A673 (cell line): ENCODE measurements around the gene CHAD. TPM values are rescaled to one million over a fixed set of nuclear protein-coding genes. Genes with fewer than 3 reads are reported as not detected.

ENCODE experiments used
- BruUV-seq: library from RNA; stranded (reverse); fragments of 400-500 nt; replicated peaks from 2 replicates; lab custom pipeline; 2021; lab: Mats Ljungman, UMichigan
- CTCF ChIA-PET: fragments of 300-600 bp; sonication (Branson Sonifier 250); formaldehyde crosslinking; loops from one replicate; lab custom pipeline; 2022; ENCODE audit warnings: antibody characterized with exemption; lab: Charles Lee
- POLR2A ChIA-PET: fragments of 300-600 bp; sonication (Branson Sonifier 250); formaldehyde crosslinking; loops from one replicate; lab custom pipeline; 2022; ENCODE audit warnings: antibody characterized with exemption; ENCODE audit not compliant: low non-redundant PET; lab: Charles Lee
- DNase-seq: peaks from one replicate; pipeline ENCODE4 v3.0.0-alpha.2; 2015; ENCODE audit warnings: low spot score
- H3K27ac ChIP-seq: fragments of 200-600 bp; sonication (generic); 2 replicates; pipeline ENCODE4 v1.5.1; 2016; ENCODE audit warnings: mixed run types, low read depth, mild to moderate bottlenecking, mixed read lengths, antibody characterized with exemption, low read length; ENCODE audit not compliant: poor library complexity, severe bottlenecking
- H3K27me3 ChIP-seq: fragments of 200-600 bp; sonication (generic); replicated peaks from 2 replicates; pipeline ENCODE4 v1.6.1; 2017; ENCODE audit warnings: mixed run types, low read depth, mild to moderate bottlenecking, mixed read lengths, antibody characterized with exemption, low read length; ENCODE audit not compliant: insufficient read depth, poor library complexity
- H3K36me3 ChIP-seq: fragments of 200-600 bp; sonication (generic); 2 replicates; pipeline ENCODE4 v1.6.1; 2016; ENCODE audit warnings: mixed run types, mild to moderate bottlenecking, mixed read lengths, antibody characterized with exemption, low read length; ENCODE audit not compliant: insufficient read depth, poor library complexity, severe bottlenecking
- H3K4me1 ChIP-seq: fragments of 200-600 bp; sonication (generic); 2 replicates; pipeline ENCODE4 v1.6.1; 2017; ENCODE audit warnings: mixed run types, mild to moderate bottlenecking, mixed read lengths, antibody characterized with exemption, low read length; ENCODE audit not compliant: insufficient read depth, poor library complexity, severe bottlenecking
- H3K4me3 ChIP-seq: fragments of 200-600 bp; sonication (generic); 2 replicates; pipeline ENCODE4 v1.5.1; 2016; ENCODE audit warnings: low read depth, mixed run types, mild to moderate bottlenecking, mixed read lengths, low read length; ENCODE audit not compliant: poor library complexity, severe bottlenecking
- H3K9me3 ChIP-seq: fragments of 200-600 bp; sonication (generic); 2 replicates; pipeline ENCODE4 v1.6.1; 2016; ENCODE audit warnings: mixed run types, low read depth, mild to moderate bottlenecking, mixed read lengths, antibody characterized with exemption, low read length; ENCODE audit not compliant: poor library complexity, severe bottlenecking
- EZH2 ChIP-seq: fragments of 200-600 bp; sonication (generic); IDR thresholded peaks from 2 replicates; pipeline ENCODE4 v1.6.1; 2017; ENCODE audit warnings: borderline replicate concordance, low read depth, mild to moderate bottlenecking, mixed read lengths, antibody characterized with exemption, low read length; ENCODE audit not compliant: poor library complexity, severe bottlenecking
- intact Hi-C: fragments of 100-400 bp; cut with micrococcal nuclease; formaldehyde crosslinking; loops from one replicate; pipeline ENCODE4 v1.10.0; 2022; ENCODE audit not compliant: unreplicated experiment
- total RNA-seq: library from RNA; stranded (reverse); gene quantifications from 2 replicates; pipeline ENCODE4 v1.2.3, GENCODE V29; 2021
- TF ChIP-seq, protein P1 (sequence below): fragments of 300-800, 200-600 bp; sonication (generic); conservative IDR thresholded peaks from 2 replicates; pipeline ENCODE4 v1.5.1; 2017; ENCODE audit warnings: low read depth, mild to moderate bottlenecking, antibody characterized with exemption, low read length, moderate library complexity, mixed read lengths

CHAD gene
- total RNA-seq, 1 experiment from 2014 or later = not detected

GRCh38 chr17:50517011-50517410, 48.3 kb upstream of the CHAD start:
- no peaks in the 10 kb centered on the region for H3K4me1 ChIP-seq
- TF ChIP-seq, protein P1, sequence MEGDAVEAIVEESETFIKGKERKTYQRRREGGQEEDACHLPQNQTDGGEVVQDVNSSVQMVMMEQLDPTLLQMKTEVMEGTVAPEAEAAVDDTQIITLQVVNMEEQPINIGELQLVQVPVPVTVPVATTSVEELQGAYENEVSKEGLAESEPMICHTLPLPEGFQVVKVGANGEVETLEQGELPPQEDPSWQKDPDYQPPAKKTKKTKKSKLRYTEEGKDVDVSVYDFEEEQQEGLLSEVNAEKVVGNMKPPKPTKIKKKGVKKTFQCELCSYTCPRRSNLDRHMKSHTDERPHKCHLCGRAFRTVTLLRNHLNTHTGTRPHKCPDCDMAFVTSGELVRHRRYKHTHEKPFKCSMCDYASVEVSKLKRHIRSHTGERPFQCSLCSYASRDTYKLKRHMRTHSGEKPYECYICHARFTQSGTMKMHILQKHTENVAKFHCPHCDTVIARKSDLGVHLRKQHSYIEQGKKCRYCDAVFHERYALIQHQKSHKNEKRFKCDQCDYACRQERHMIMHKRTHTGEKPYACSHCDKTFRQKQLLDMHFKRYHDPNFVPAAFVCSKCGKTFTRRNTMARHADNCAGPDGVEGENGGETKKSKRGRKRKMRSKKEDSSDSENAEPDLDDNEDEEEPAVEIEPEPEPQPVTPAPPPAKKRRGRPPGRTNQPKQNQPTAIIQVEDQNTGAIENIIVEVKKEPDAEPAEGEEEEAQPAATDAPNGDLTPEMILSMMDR = no peak
- no peak for TF ChIP-seq EZH2
- DNase-seq = no peak
- intact Hi-C loops = no loop called here
- BruUV-seq = no TSS peak
- ChIA-PET CTCF (no interaction called here), POLR2A (no interaction called here)
- H3K27ac ChIP-seq = no peak overlapping the region
- H3K36me3 ChIP-seq = no peaks in the 10 kb centered on the region
- no peak overlapping the region for H3K4me3 ChIP-seq
- no peaks in the 10 kb centered on the region for H3K9me3 ChIP-seq
- H3K27me3 ChIP-seq = no peaks in the 10 kb centered on the region

DNA sequence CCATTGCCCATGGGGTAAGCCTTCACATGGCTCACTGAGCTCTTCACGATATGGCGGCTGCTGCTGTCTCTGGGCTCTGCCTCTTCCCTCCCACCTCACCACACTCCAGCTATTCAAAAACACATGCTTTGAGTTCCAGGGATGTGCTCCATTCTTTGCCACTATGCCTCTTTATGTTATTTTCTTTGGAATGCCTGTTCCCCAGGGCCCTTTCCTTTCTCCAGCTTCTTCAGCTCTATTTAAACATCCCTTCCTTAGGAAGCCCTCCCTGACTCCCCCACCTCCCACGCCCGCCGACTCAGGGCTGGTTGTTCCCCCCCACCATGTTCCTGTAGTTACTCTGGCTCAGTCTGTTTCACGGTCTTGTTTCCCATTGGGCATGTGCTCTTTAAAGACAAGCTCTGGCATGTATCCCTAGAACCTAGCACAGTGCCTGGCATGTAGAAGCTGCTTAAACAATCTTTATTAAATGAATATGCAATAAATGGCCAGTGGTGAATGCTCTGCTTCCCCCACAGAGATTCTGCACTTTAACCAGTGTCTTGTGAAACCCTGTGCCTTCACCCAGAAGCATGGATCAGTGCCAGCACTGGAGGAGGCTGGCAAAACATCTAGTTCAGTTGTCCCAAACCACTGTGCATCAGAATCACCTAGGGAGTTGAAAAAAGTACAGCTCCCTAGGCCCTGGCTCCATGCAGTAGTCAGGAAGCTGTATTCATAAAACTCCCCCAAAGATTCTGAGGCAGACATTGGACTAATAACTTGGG, 46.4 kb upstream of the CHAD start:
- no peak for TF ChIP-seq EZH2
- TF ChIP-seq, protein P1 = no peak
- H3K9me3 ChIP-seq = no peaks in the 10 kb centered on the region
- DNase-seq = no peak
- POLR2A ChIA-PET = no interaction called here
- no TSS peak for BruUV-seq
- no peaks in the 10 kb centered on the region for H3K36me3 ChIP-seq
- H3K27ac ChIP-seq = no peak overlapping the region
- no peaks in the 10 kb centered on the region for H3K4me1 ChIP-seq
- CTCF ChIA-PET = no interaction called here
- no peaks in the 10 kb centered on the region for H3K27me3 ChIP-seq
- H3K4me3 ChIP-seq = no peak overlapping the region
- intact Hi-C loops = no loop called here

GRCh38 chr17:50514388-50514787, 45.7 kb upstream of the CHAD start:
- ChIA-PET POLR2A (no interaction called here), CTCF (no interaction called here)
- no peak for DNase-seq
- H3K36me3 ChIP-seq = no peaks in the 10 kb centered on the region
- no peak overlapping the region for H3K27ac ChIP-seq
- no peaks in the 10 kb centered on the region for H3K27me3 ChIP-seq
- BruUV-seq = no TSS peak
- TF ChIP-seq, protein P1 = no peak
- TF ChIP-seq EZH2 = no peak
- no peaks in the 10 kb centered on the region for H3K4me1 ChIP-seq
- H3K4me3 ChIP-seq = no peak overlapping the region
- no peaks in the 10 kb centered on the region for H3K9me3 ChIP-seq
- intact Hi-C loops = no loop called here
